BLaER1 treated with 17β-estradiol and CSF1 and Interleukin-3, amounts not matched to agents 10 nM and 100 nM (cell line): ENCODE data around the gene CCDC137.
"Not testable (repeated sequence)": the region's sequence is repeated elsewhere in the genome, so short reads cannot be mapped to it uniquely, and the experiment has no call there.

ENCODE experiments used
- H3K27ac ChIP-seq, 11 experiments: shearing (Covaris generic); formaldehyde crosslinking; 2 replicates each; pipeline ENCODE4 v1.8.1; 2022
- H3K27me3 ChIP-seq, 11 experiments: shearing (Covaris generic); formaldehyde crosslinking; 2 replicates each; pipeline ENCODE4 v1.8.1; 2022
- H3K36me3 ChIP-seq, 11 experiments: shearing (Covaris generic); formaldehyde crosslinking; 2 replicates each; pipeline ENCODE4 v1.8.1; 2022
- H3K4me1 ChIP-seq, 10 experiments: shearing (Covaris generic); formaldehyde crosslinking; 2 replicates each; pipeline ENCODE4 v1.8.1; 2022
- H3K4me2 ChIP-seq, 11 experiments: shearing (Covaris generic); formaldehyde crosslinking; 2 replicates each; pipeline ENCODE4 v1.8.1; 2022
- H3K4me3 ChIP-seq, 10 experiments: shearing (Covaris generic); formaldehyde crosslinking; 2 replicates each; pipeline ENCODE4 v1.8.1; 2022
- H3K9ac ChIP-seq, 11 experiments: shearing (Covaris generic); formaldehyde crosslinking; 2 replicates each; pipeline ENCODE4 v1.8.1; 2022
- H3K9me3 ChIP-seq, 11 experiments: shearing (Covaris generic); formaldehyde crosslinking; replicated peaks in 1 of 11; 2 replicates each; pipeline ENCODE4 v1.8.1; 2022
- H4K20me1 ChIP-seq, 11 experiments: shearing (Covaris generic); formaldehyde crosslinking; 2 replicates each; pipeline ENCODE4 v1.8.1; 2022
- Cebpa-rat ChIP-seq, 11 experiments: shearing (Covaris generic); IDR thresholded peaks; 2 replicates each; pipeline ENCODE4 v1.8.1; 2022

CCDC137 gene

DNA sequence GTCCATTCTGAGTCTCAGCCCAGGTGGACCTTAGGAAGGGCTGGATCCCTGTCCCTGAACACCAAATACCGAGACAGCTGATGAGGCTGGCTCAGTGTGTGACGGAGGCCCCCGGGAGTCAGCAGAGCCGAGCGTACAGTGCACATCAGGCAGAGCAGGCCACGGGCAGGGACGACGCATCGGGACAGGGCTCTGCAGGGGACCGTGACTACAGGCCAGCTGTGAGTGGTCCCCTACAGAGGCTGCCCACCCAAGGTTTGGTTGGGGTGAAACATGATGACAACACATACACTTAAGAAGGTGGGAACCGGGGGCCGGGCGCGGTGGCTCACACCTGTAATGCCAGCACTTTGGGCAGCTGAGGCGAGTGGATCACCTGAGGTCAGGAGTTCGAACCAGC lies 6.4 kb downstream of the CCDC137 start:
- H3K4me2 ChIP-seq = peak overlapping the region in 4 of 11 experiments; percentile 4 to 97 (median 80); a peak in 5 of 22 replicates
- H4K20me1 ChIP-seq = peaks cover 0 to 96% (median 68%) of the 10 kb centered on the region in 11 experiments; a peak in 17 of 22 replicates
- peak overlapping the region in 1 of 11 experiments; percentile 35; a peak in 2 of 22 replicates for H3K27ac ChIP-seq
- no peak overlapping the region for H3K4me3 ChIP-seq
- no peaks in the 10 kb centered on the region for H3K27me3 ChIP-seq
- H3K9me3 ChIP-seq = no peaks in the 10 kb centered on the region
- H3K4me1 ChIP-seq = peaks cover 23 to 77% (median 69%) of the 10 kb centered on the region in 10 experiments
- H3K36me3 ChIP-seq = peaks cover 68 to 77% (median 73%) of the 10 kb centered on the region in 11 experiments
- no peak for TF ChIP-seq Cebpa-rat (IDR thresholded peaks at IDR 0.05)
- H3K9ac ChIP-seq = peak overlapping the region in 10 of 11 experiments; percentile 2 to 77 (median 48); a peak in 11 of 22 replicates

DNA sequence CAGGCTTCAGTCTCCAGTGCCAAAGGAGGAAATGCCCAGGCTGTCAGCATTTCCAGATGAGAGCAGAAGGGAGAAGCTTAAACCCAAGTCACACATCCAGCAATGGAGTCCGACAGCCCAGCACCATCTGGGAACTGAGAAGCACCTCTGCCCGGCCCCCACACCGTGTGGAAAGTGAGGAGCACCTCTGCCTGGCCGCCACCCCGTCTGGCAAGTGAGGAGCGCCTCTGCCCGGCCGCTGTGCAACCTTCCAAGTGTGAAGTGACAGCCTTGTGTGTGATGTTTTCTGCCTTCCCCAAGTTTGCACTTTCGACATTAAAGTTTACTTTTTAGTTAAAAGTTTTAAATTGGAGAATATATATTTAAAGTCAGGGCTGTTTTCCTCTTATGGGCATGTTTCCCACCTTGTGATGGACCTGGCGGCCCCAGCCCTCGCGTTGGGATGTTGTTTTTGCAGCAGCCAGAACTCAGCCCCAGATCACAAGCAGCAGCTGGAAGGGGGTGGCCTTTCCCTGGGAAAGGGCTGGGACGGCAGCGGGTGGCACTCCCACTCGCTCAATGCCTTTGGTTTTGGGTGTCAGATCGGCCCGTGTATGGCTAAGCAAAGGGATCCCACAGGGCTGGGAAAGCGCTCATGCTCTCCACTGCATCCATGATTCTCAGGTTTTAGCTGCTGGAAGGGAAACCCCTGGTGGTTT lies 7.2 kb downstream of the CCDC137 start:
- Histone ChIP-seq H3K36me3 (peaks cover 62 to 72% (median 67%) of the 10 kb centered on the region in 11 experiments), H3K4me1 (peaks cover 15 to 73% (median 62%) of the 10 kb centered on the region in 10 experiments), H3K27ac (peak overlapping the region in 3 of 11 experiments; percentile 35 to 64 (median 40); a peak in 3 of 22 replicates)

DNA sequence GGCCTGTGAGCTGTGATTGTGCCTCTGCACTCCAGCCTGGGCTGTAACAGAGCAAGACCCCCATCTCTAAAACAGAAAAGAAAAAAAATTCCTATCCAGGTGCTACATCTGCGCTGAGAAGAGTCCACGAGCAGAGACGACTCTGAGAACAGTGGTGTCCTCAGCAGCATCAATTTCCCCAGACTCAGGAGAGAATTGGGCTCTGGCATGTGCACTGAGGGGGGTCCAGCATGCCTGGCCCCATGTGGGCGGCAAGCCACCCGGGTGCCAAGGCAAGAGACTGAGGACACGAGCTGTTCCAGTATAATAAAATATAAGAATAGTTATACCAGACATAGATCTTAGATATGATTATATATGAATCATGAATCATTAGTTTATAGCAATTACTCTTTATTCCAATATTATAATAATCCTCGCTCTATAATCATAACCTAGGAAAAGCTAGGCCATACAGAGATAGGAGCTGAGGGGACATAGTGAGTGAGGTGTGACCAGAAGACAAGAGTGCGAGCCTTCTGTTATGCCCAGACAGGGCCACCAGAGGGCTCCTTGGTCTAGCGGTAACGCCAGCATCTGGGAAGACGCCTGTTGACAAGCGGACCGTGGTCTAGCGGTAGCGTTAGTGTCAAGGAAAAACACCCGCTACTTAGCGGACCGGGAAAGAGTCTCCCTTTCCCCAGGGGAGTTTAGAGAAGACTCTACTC lies 9.1 kb downstream of the CCDC137 start:
- Histone ChIP-seq H3K27ac (peak overlapping the region in 8 of 11 experiments; percentile 10 to 66 (median 36); a peak in 9 of 22 replicates), H4K20me1 (peaks cover 0 to 92% (median 59%) of the 10 kb centered on the region in 11 experiments; a peak in 17 of 22 replicates), H3K4me3 (peak overlapping the region in 3 of 10 experiments; percentile 33 to 51 (median 39); a peak in 5 of 20 replicates), H3K36me3 (peaks cover 47 to 69% (median 58%) of the 10 kb centered on the region in 11 experiments), H3K4me1 (peaks cover 9 to 81% (median 59%) of the 10 kb centered on the region in 10 experiments), H3K9ac (peak overlapping the region in 8 of 11 experiments; percentile 31 to 77 (median 58); a peak in 16 of 22 replicates), H3K4me2 (peak overlapping the region; percentile 54 to 97 (median 67))
- not testable (repeated sequence) for H3K9me3 ChIP-seq, H3K27me3 ChIP-seq

More for the DNA sequence above, 7.2 kb downstream of the CCDC137 start:
- H3K9me3 ChIP-seq = no peaks in the 10 kb centered on the region
- H3K9ac ChIP-seq = peak overlapping the region in 10 of 11 experiments; percentile 2 to 77 (median 45); a peak in 12 of 22 replicates
- peak overlapping the region in 6 of 11 experiments; percentile 38 to 97 (median 79); a peak in 13 of 22 replicates for H3K4me2 ChIP-seq
- no peak for TF ChIP-seq Cebpa-rat (IDR thresholded peaks at IDR 0.05)
- H3K27me3 ChIP-seq = no peaks in the 10 kb centered on the region
- H3K4me3 ChIP-seq = no peak overlapping the region
- H4K20me1 ChIP-seq = peaks cover 0 to 90% (median 63%) of the 10 kb centered on the region in 11 experiments; a peak in 17 of 22 replicates

DNA sequence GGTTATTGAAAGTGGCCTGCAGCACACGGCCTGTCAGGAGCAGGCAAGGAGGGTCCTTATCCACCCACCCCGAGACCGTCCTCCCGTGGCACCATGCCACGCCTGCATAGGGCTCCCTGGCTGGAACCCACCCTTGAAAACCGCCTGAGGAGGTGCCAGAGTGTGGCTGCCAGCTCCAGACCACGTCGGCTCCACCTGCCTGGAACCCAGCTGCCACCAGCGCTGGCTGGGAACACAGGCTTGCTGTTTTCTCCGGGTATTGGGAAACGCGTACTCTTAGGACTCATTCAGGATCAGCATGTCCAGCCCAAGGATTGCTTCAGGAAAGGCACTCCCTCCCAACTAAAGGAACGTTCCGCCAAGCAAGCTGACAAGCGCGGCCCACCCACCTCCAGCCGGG lies 10.4 kb downstream of the CCDC137 start:
- Histone ChIP-seq H3K9ac (peak overlapping the region in 9 of 11 experiments; percentile 20 to 77 (median 35); a peak in 12 of 22 replicates), H3K27me3 (no peaks in the 10 kb centered on the region), H4K20me1 (peaks cover 0 to 92% (median 60%) of the 10 kb centered on the region in 11 experiments; a peak in 17 of 22 replicates), H3K4me2 (peak overlapping the region; percentile 54 to 97 (median 67); a peak in 21 of 22 replicates), H3K36me3 (peaks cover 35 to 69% (median 54%) of the 10 kb centered on the region in 11 experiments), H3K9me3 (no peaks in the 10 kb centered on the region), H3K27ac (peak overlapping the region in 8 of 11 experiments; percentile 4 to 67 (median 44); a peak in 9 of 22 replicates), H3K4me3 (no peak overlapping the region), H3K4me1 (peaks cover 15 to 93% (median 70%) of the 10 kb centered on the region in 10 experiments)
- TF ChIP-seq Cebpa-rat (IDR thresholded peaks at IDR 0.05) = no peak

DNA sequence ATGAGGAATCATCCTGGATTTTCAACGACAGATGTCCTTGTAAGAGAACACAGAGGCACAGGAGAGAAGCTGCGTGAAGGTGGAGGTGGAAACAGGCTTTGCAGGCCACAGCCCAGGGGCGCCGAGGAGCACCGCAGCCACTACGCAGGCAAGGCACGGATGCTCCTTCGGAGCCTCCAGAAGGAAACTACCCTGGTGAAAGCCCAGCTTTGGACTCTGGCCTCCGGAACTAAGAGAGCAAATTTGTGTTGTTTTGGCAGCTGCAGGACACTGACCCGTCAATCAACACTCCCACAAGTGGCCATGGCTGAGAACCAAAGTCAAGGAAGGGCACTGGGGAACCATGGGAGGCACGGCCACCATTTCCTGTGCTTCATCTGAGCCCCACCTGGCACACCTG lies 13.6 kb downstream of the CCDC137 start:
- Histone ChIP-seq H3K9me3 (no peaks in the 10 kb centered on the region), H3K4me2 (peak overlapping the region in 5 of 11 experiments; percentile 86 to 99 (median 91); a peak in 9 of 22 replicates), H3K9ac (peak overlapping the region in 4 of 11 experiments; percentile 3 to 47 (median 22); a peak in 2 of 22 replicates), H4K20me1 (peaks cover 8 to 82% (median 49%) of the 10 kb centered on the region in 11 experiments; a peak in 21 of 22 replicates), H3K4me3 (no peak overlapping the region), H3K4me1 (peaks cover 32 to 80% (median 64%) of the 10 kb centered on the region in 10 experiments), H3K27me3 (no peaks in the 10 kb centered on the region), H3K27ac (peak overlapping the region in 2 of 11 experiments; percentile 22 to 95; a peak in 2 of 22 replicates), H3K36me3 (peaks cover 2 to 42% (median 21%) of the 10 kb centered on the region in 11 experiments; a peak in 18 of 22 replicates)
- no peak for TF ChIP-seq Cebpa-rat (IDR thresholded peaks at IDR 0.05)

DNA sequence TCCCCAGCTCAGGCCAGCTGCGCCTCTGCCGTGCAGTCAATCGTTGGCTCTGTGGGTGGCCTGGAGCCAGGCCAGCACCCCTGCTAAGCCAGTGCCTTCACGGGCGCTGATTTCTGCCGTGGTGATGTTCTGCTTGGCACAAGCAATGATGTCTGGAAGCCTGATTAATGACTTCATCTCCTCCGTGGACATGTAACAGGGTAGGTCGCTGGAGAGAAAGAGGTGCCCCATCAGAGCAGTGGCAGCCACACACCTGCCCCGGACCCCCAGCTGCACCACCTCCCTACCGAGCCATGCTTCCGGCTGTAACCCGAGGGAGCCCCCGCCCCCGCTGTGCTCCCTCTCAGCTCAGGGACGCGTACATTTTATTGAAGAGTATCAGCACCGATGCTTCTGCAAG lies 15.1 kb downstream of the CCDC137 start:
- peak overlapping the region; percentile 91 to 98 (median 97); a peak in 20 of 22 replicates for H3K9ac ChIP-seq
- H4K20me1 ChIP-seq = peaks cover 23 to 87% (median 58%) of the 10 kb centered on the region in 11 experiments; a peak in 21 of 22 replicates
- H3K4me3 ChIP-seq = peak overlapping the region in 8 of 10 experiments; percentile 92 to 100 (median 98); a peak in 14 of 20 replicates
- peak overlapping the region in 7 of 11 experiments; percentile 21 to 95 (median 92); a peak in 11 of 22 replicates for H3K27ac ChIP-seq
- peaks cover 15 to 52% (median 34%) of the 10 kb centered on the region in 11 experiments for H3K36me3 ChIP-seq
- no peaks in the 10 kb centered on the region for H3K27me3 ChIP-seq
- peak overlapping the region; percentile 86 to 99 (median 92) for H3K4me2 ChIP-seq
- no peak for TF ChIP-seq Cebpa-rat (IDR thresholded peaks at IDR 0.05)
- peaks cover 35 to 79% (median 59%) of the 10 kb centered on the region in 10 experiments for H3K4me1 ChIP-seq
- H3K9me3 ChIP-seq = no peaks in the 10 kb centered on the region

DNA sequence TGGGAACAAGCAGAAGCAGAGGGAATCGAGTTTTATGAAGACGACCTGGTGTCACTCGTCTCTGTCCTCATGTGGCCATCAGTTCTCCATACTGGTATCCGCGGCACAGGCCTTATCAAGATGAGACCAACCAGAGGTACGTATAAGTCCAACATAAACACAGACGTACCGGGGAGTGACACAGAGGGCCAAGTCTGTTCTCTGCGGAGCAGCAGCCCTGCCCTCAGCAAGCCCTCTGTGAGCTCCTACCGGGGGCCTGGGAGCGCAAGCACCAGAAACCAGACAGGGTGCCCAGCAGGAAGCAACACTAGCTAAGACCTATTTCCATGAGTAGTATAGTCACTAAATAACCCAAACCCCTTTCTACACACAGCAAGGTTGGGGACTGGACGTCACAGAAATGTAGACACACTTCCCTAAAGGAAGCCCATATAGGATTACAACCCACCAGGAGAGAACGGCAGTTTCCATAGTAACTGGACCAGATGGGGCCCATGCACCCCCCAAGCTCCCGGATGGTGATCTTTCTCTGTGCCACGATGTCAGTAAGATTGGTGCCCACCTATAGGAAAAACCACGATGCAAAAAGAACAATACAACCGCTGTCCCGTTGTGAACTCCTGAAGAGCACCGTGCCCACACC lies 16.1 kb downstream of the CCDC137 start:
- Histone ChIP-seq H3K27ac (peak overlapping the region; percentile 70 to 98 (median 92)), H3K4me1 (peaks cover 33 to 69% (median 50%) of the 10 kb centered on the region in 10 experiments)
- TF ChIP-seq Cebpa-rat (IDR thresholded peaks at IDR 0.05) = no peak

DNA sequence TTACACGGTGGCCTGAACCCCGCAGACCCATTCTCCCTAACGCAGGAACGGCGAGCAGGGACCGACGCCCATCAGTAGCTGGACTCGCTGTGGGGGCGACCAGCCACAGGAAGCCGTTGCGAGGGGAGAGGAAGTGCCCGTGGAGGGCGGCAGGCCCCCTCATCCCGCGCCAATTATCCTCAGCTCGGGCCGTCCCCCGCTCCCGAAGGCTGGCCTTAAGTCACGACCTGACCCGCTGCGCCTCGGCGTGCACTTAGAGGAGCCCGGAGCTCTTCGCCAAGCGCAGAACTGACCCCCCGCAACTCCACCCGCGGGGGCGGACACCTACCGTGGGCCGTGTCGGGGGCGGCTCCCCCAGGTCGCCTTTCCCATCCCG lies 16.7 kb downstream of the CCDC137 start:
- Histone ChIP-seq H3K9me3 (no peaks in the 10 kb centered on the region), H3K27me3 (no peaks in the 10 kb centered on the region), H3K4me1 (peaks cover 33 to 65% (median 50%) of the 10 kb centered on the region in 10 experiments), H3K4me3 (peak overlapping the region; percentile 92 to 100 (median 98)), H4K20me1 (peaks cover 38 to 89% (median 72%) of the 10 kb centered on the region in 11 experiments; a peak in 21 of 22 replicates), H3K36me3 (peaks cover 30 to 67% (median 50%) of the 10 kb centered on the region in 11 experiments), H3K4me2 (peak overlapping the region; percentile 86 to 99 (median 92)), H3K27ac (peak overlapping the region; percentile 70 to 98 (median 92)), H3K9ac (peak overlapping the region; percentile 91 to 98 (median 97))
- TF ChIP-seq Cebpa-rat (IDR thresholded peaks at IDR 0.05) = no peak

More for the DNA sequence above, 16.1 kb downstream of the CCDC137 start:
- Histone ChIP-seq H4K20me1 (peaks cover 33 to 87% (median 67%) of the 10 kb centered on the region in 11 experiments; a peak in 21 of 22 replicates), H3K4me2 (peak overlapping the region; percentile 86 to 99 (median 92)), H3K4me3 (peak overlapping the region; percentile 92 to 100 (median 98)), H3K27me3 (no peaks in the 10 kb centered on the region), H3K9me3 (no peaks in the 10 kb centered on the region), H3K9ac (peak overlapping the region; percentile 91 to 98 (median 97)), H3K36me3 (peaks cover 25 to 62% (median 44%) of the 10 kb centered on the region in 11 experiments)
